ENCODE data around the gene DIABLO.
"Not testable (repeated sequence)": the region's sequence is repeated elsewhere in the genome, so short reads cannot be mapped to it uniquely, and the experiment has no call there.

DIABLO gene

GRCh38 chr12:122208073-122208820 lies 17.6 kb downstream of the DIABLO start:
- no peak for DNase-seq

- no peak for DNase-seq
Measured at GRCh38 chr12:122207391-122207790, 18.5 kb downstream of the DIABLO start.

GRCh38 chr12:122206976-122207375 lies 18.9 kb downstream of the DIABLO start:
- DNase-seq: no peak

GRCh38 chr12:122206111-122206881 lies 19.6 kb downstream of the DIABLO start:
- no peak for DNase-seq

GRCh38 chr12:122205053-122205925 lies 20.6 kb downstream of the DIABLO start:
- no peak for DNase-seq

- peak in 1 of 2 experiments; percentile 78 for DNase-seq
Measured at GRCh38 chr12:122204167-122205052, 21.4 kb downstream of the DIABLO start.

GRCh38 chr12:122203301-122204166 lies 22.3 kb downstream of the DIABLO start, which contains the start of gene B3GNT4:
TSS of gene B3GNT4 (plus strand) at chr12:122203709. CDS start at chr12:122204619, 910 bp downstream.
- DNase-seq: peak; percentile 41 to 93

GRCh38 chr12:122202811-122203210 lies 23.0 kb downstream of the DIABLO start:
- not testable (repeated sequence) for DNase-seq

- DNase-seq: no peak
Measured at GRCh38 chr12:122202017-122202416, 23.8 kb downstream of the DIABLO start.

GRCh38 chr12:122201381-122201780 lies 24.5 kb downstream of the DIABLO start:
- DNase-seq: no peak

- DNase-seq: no peak
Measured at GRCh38 chr12:122200541-122201175, 25.2 kb downstream of the DIABLO start.

GRCh38 chr12:122199484-122200355 lies 26.1 kb downstream of the DIABLO start:
- DNase-seq: no peak

GRCh38 chr12:122197612-122197966 lies 28.3 kb downstream of the DIABLO start:
- no peak for DNase-seq

- DNase-seq: no peak
Measured at GRCh38 chr12:122195405-122195804, 30.4 kb downstream of the DIABLO start.

GRCh38 chr12:122194804-122195203 lies 31.0 kb downstream of the DIABLO start:
- no peak for DNase-seq

GRCh38 chr12:122192441-122192840 lies 33.4 kb downstream of the DIABLO start:
- no peak for DNase-seq

GRCh38 chr12:122190842-122191668 lies 34.8 kb downstream of the DIABLO start:
- peak; percentile 5 to 85 for DNase-seq

GRCh38 chr12:122189626-122190475 lies 36.0 kb downstream of the DIABLO start:
- DNase-seq: no peak
